ENCODE data around the gene TGFBI. TPM values are rescaled to one million over a fixed set of nuclear protein-coding genes. Genes with fewer than 3 reads are reported as not detected.

Gene TGFBI
- total and polyA plus RNA-seq, 5 donors from 2014 or later: 1.5 to 3.7 (median 2.3) TPM

GRCh38 chr5:136109453-136110135 lies 80.8 kb downstream of the TGFBI start:
- Mint-ChIP-seq H3K4me1 (no peaks in the 10 kb centered on the region), H3K4me3 (no peak overlapping the region), H3K27ac (no peak overlapping the region), H3K27me3 (peaks cover 24% of the 10 kb centered on the region), H3K9me3 (peaks cover 0 to 3% (median 0%) of the 10 kb centered on the region in 7 donors), H3K36me3 (no peaks in the 10 kb centered on the region)
- Histone ChIP-seq H3K36me3 (ENCODE audit: control insufficient read depth, insufficient read depth, low read length) (no peaks in the 10 kb centered on the region), H3K4me3 (ENCODE audit: low read depth, low read length) (no peak overlapping the region), H3K27ac (ENCODE audit: insufficient read depth, low read length, poor library complexity, severe bottlenecking) (no peak overlapping the region), H3K4me1 (ENCODE audit: control insufficient read depth, insufficient read depth, low read length, poor library complexity, severe bottlenecking) (no peaks in the 10 kb centered on the region), H3K9me3 (ENCODE audit: control insufficient read depth in 2 of 2, low read length in 2 of 2) (no peaks in the 10 kb centered on the region), H3K27me3 (ENCODE audit: control insufficient read depth, insufficient read depth, low read length) (peaks cover 2% of the 10 kb centered on the region)
- DNase-seq: no peak
- no peak for ATAC-seq (ENCODE audit: low read depth in 2 of 2)

Other genes starting within 250 kb of the TGFBI start
- not detected for gene SLC25A48, start 194.3 kb upstream of the TGFBI start, total RNA-seq
- not detected for gene SLC25A48, start 194.3 kb upstream of the TGFBI start, polyA plus RNA-seq
- gene IL9, start 133.1 kb upstream of the TGFBI start, total RNA-seq: not detected
- not detected for gene IL9, start 133.1 kb upstream of the TGFBI start, polyA plus RNA-seq
- not detected for gene LECT2, start 74.0 kb upstream of the TGFBI start, total RNA-seq
- gene LECT2, start 74.0 kb upstream of the TGFBI start, polyA plus RNA-seq: not detected
- 5.5 TPM for gene SMAD5, start 103.9 kb downstream of the TGFBI start, total RNA-seq
- 10 to 100 TPM in 1 of 4 donors, 1 to 10 TPM in 3; 3.5 to 12.0 (median 4.4) TPM for gene SMAD5, start 103.9 kb downstream of the TGFBI start, polyA plus RNA-seq
- not detected for gene SMIM32, start 164.2 kb downstream of the TGFBI start, total RNA-seq
- gene SMIM32, start 164.2 kb downstream of the TGFBI start, polyA plus RNA-seq: not detected

Data from CD4-positive, CD25-positive, alpha-beta regulatory T cell (primary cell).